Lower leg skin (tissue), 3 donors: ENCODE results near the gene UPF1.

Experiments used
- POLR2A ChIP-seq, 2 donors: fragments of 450-650 bp; IDR thresholded peaks; one replicate each; pipeline ENCODE4 v1.6.1; 2016 to 2017; ENCODE audit warnings: antibody characterized with exemption in 2 of 2, mild to moderate bottlenecking in 1 of 2, moderate library complexity in 1 of 2
- TF ChIP-seq, protein P1 (sequence below), 3 donors: fragments of 450-650 bp; IDR thresholded peaks; one replicate each; pipeline ENCODE4 v1.5.1; 2016; ENCODE audit warnings: antibody characterized with exemption in 3 of 3, mild to moderate bottlenecking in 3 of 3, moderate library complexity in 2 of 3

DNA sequence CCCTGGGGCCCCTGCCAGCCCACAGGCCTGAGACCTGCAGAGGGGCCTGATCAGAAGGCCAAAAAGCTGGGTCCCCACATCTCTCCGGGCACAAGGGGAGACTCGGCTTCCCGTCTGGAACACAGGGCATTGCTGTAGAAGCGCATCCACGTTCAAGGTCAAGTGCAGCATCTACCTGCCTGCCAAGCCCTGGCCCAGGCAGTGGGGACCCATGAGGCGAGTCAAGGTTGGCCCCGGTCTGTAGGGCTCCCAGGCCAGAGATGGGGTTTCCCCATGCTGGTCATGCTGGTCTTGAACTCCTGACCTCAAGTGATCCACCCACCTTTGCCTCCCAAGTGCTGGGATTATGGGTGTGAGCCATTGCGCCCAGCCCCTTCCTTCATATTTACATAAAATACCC lies 27.1 kb upstream of the UPF1 start:
- TF ChIP-seq POLR2A (IDR thresholded peaks at IDR 0.05): no peak
- TF ChIP-seq, protein P1, sequence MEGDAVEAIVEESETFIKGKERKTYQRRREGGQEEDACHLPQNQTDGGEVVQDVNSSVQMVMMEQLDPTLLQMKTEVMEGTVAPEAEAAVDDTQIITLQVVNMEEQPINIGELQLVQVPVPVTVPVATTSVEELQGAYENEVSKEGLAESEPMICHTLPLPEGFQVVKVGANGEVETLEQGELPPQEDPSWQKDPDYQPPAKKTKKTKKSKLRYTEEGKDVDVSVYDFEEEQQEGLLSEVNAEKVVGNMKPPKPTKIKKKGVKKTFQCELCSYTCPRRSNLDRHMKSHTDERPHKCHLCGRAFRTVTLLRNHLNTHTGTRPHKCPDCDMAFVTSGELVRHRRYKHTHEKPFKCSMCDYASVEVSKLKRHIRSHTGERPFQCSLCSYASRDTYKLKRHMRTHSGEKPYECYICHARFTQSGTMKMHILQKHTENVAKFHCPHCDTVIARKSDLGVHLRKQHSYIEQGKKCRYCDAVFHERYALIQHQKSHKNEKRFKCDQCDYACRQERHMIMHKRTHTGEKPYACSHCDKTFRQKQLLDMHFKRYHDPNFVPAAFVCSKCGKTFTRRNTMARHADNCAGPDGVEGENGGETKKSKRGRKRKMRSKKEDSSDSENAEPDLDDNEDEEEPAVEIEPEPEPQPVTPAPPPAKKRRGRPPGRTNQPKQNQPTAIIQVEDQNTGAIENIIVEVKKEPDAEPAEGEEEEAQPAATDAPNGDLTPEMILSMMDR (IDR thresholded peaks at IDR 0.05): no peak
